ENCODE measurements around the gene ELK4. TPM values are rescaled to one million over a fixed set of nuclear protein-coding genes. Genes with fewer than 3 reads are reported as not detected.

ELK4 gene
- total RNA-seq, 2 experiments from 2014 or later, result 60.7 to 65.8 TPM

DNA sequence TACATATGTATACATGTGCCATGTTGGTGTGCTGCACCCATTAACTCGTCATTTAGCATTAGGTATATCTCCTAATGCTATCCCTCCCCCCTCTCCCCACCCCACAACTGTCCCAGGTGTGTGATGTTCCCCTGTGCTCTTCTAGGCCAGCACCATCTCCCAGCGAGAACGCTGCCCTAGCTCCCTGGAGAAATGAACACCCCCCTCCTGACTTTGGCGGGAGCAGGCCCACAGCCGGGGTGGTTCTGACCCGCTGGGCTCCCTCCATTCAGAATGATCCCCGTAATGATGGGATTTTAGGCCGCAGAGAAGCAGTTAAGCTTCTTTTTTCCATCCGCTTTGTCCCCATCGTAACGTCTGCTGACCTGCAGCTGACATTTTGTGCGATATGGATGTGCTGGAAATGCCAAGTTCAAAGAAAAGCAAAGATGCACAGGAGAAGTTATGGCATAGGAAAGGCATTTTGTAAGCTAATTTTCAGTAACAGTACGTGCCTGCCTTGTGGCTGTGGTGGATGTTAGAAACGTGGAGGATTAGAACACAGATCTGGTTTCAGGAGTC, 39.3 kb downstream of the ELK4 start:
- H3K27me3 Mint-ChIP-seq, result no peaks in the 10 kb centered on the region
- H3K9me3 Mint-ChIP-seq, result no peaks in the 10 kb centered on the region
- H3K36me3 Mint-ChIP-seq, result peaks cover 8% of the 10 kb centered on the region
- H3K4me3 Mint-ChIP-seq, result peak overlapping the region; percentile 60
- H3K4me1 Mint-ChIP-seq (ENCODE audit: low read depth), result peaks cover 29% of the 10 kb centered on the region
- intact Hi-C loops (cut with micrococcal nuclease), result loop anchor here (1.0 to 5.0 kb wide), 3 partner anchors 40 to 65 kb away; partner anchors contain the start of gene ELK4
- CTCF ChIA-PET, result interaction anchor here (0.7 to 10.8 kb wide), 45 partner anchors 9 to 385 kb away, joined by 3 to 631 read pairs (median 5); partner anchors contain the start of genes ELK4 and SLC45A3
- POLR2A ChIA-PET, result interaction anchor here (1.3 to 5.9 kb wide), 4 partner anchors 8 to 88 kb away, joined by 3 to 78 read pairs (median 12); partner anchors contain the start of genes ELK4 and SLC45A3
- H3K27ac Mint-ChIP-seq, result no peak overlapping the region
- peak; percentile 9 for DNase-seq

DNA sequence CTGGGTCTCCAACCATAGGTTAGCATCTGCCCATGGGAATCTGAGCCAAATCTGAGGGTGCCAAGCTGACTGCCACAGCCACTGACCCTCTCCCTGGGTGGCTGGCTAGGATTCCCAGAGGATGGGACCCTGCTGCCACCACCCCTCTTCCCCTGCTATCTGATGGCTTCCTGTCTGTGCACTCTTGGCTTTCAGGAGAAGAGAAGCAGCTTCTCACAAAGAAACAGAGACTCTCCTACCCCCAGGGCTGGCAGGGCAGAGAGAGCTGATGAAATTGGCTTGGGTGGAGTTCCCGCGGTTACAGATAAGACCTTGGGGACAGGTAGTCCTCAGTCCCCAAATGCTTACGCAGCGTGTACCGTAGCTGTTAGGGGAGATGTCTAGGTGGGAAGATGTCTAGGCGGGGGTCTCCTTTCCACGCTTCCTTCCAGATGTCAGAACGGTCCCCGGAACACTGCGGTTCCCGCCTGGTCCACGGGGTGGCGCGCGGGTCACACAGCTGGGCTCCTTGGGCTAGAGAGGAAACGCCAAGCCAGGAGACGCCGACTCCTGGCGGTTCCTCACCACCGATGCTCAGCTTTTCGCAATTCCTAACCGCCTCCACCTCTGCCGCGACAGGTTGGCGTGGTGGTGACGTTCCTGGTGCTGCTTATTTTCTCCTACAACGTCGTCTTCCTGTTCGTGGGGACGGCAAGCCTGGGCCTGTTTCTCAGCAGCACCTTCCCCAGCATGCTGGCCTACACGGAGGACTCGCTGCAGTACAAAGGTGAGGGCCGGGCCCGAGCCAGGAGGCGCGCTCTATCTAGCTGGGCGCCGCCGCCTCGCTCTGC, 40.1 kb downstream of the ELK4 start:
- peak; percentile 94 for DNase-seq
- H3K27ac Mint-ChIP-seq, result peak overlapping the region; percentile 79
- CTCF ChIA-PET, result interaction anchor here (0.6 to 10.8 kb wide), 59 partner anchors 8 to 514 kb away, joined by 3 to 631 read pairs (median 4); partner anchors contain the start of genes ELK4 and SLC45A3
- H3K36me3 Mint-ChIP-seq, result peaks cover 5% of the 10 kb centered on the region
- peaks cover 29% of the 10 kb centered on the region for H3K4me1 Mint-ChIP-seq (ENCODE audit: low read depth)
- POLR2A ChIA-PET, result interaction anchor here (1.3 to 5.9 kb wide), 4 partner anchors 9 to 89 kb away, joined by 3 to 78 read pairs (median 12); partner anchors contain the start of genes ELK4 and SLC45A3
- H3K27me3 Mint-ChIP-seq, result no peaks in the 10 kb centered on the region
- no peaks in the 10 kb centered on the region for H3K9me3 Mint-ChIP-seq
- peak overlapping the region; percentile 77 for H3K4me3 Mint-ChIP-seq
- intact Hi-C loops (cut with micrococcal nuclease), result loop anchor here (1.0 to 5.0 kb wide), 4 partner anchors 41 to 120 kb away; partner anchors contain the start of gene ELK4

DNA sequence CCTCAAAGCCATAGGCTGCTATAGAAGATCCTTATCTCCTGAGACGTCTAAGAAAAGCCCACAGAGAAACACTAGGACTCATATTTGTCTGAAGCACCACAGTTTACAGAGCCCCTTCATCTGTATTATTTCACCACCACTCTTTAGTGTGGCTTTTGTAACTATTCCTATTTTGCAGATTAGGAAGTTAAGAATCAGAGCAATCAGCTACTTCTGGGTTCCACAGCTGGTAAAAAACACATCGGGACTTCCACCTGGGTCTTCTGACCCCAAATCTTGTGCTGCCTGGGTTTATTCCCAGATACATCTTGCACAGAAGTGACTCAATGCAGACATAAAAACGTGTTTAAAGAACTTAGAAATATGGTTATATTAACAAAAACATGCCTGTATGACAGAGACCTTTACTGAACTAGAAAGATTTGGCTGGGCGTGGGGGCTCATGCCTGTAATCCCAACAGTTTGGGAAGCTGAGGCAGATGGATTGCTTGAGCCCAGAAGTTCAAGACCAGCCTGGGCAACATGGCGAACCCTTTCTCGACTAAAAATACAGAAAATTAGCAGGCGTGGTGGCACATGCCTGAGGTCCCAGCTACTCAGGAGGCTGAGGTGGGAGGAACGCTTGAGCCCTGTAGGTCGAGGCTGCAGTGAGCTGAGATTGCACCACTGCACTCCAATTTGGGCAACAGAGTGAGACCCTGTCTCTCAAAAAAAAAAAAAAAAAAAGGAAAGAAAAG, 40.9 kb downstream of the ELK4 start:
- ChIA-PET POLR2A (interaction anchor here (1.3 to 5.9 kb wide), 4 partner anchors 10 to 90 kb away, joined by 3 to 78 read pairs (median 12); partner anchors contain the start of genes ELK4 and SLC45A3), CTCF (interaction anchor here (0.6 to 10.8 kb wide), 45 partner anchors 7 to 515 kb away, joined by 3 to 631 read pairs (median 4); partner anchors contain the start of genes ELK4 and SLC45A3)
- peaks cover 5% of the 10 kb centered on the region for H3K36me3 Mint-ChIP-seq
- H3K9me3 Mint-ChIP-seq, result no peaks in the 10 kb centered on the region
- H3K4me1 Mint-ChIP-seq (ENCODE audit: low read depth), result peaks cover 29% of the 10 kb centered on the region
- no peaks in the 10 kb centered on the region for H3K27me3 Mint-ChIP-seq
- intact Hi-C loops (cut with micrococcal nuclease), result loop anchor here (1.0 to 5.0 kb wide), 2 partner anchors 64 to 120 kb away; no protein-coding TSS in a partner anchor
- peak; percentile 4 for DNase-seq
- H3K4me3 Mint-ChIP-seq, result no peak overlapping the region
- H3K27ac Mint-ChIP-seq, result no peak overlapping the region

- DNase-seq, result peak; percentile 4
- ChIA-PET POLR2A (interaction anchor here (5.9 kb wide), 1 partner anchor 41 kb away, joined by 78 read pairs; the partner anchor contains the start of gene ELK4), CTCF (interaction anchor here (1.3 to 10.8 kb wide), 12 partner anchors 10 to 516 kb away, joined by 4 to 631 read pairs (median 15); partner anchors contain the start of genes ELK4 and SLC45A3)
- H3K4me3 Mint-ChIP-seq, result no peak overlapping the region
- peaks cover 5% of the 10 kb centered on the region for H3K36me3 Mint-ChIP-seq
- H3K27me3 Mint-ChIP-seq, result no peaks in the 10 kb centered on the region
- H3K4me1 Mint-ChIP-seq (ENCODE audit: low read depth), result peaks cover 26% of the 10 kb centered on the region
- H3K9me3 Mint-ChIP-seq, result no peaks in the 10 kb centered on the region
- intact Hi-C loops (cut with micrococcal nuclease), result loop anchor here (5.0 kb wide), 1 partner anchor 63 kb away; no protein-coding TSS in a partner anchor
- H3K27ac Mint-ChIP-seq, result no peak overlapping the region
Measured at GRCh38 chr1:205590457-205590768, 41.4 kb downstream of the ELK4 start.

GRCh38 chr1:205589618-205590456, 42.0 kb downstream of the ELK4 start:
- H3K4me1 Mint-ChIP-seq (ENCODE audit: low read depth), result peaks cover 22% of the 10 kb centered on the region
- CTCF ChIA-PET, result interaction anchor here (1.2 to 10.8 kb wide), 6 partner anchors 11 to 121 kb away, joined by 3 to 631 read pairs (median 44); partner anchors contain the start of gene ELK4
- no peaks in the 10 kb centered on the region for H3K27me3 Mint-ChIP-seq
- H3K4me3 Mint-ChIP-seq, result no peak overlapping the region
- no peak overlapping the region for H3K27ac Mint-ChIP-seq
- peak; percentile 5 for DNase-seq
- H3K36me3 Mint-ChIP-seq, result peaks cover 1% of the 10 kb centered on the region
- POLR2A ChIA-PET, result no interaction called here
- H3K9me3 Mint-ChIP-seq, result no peaks in the 10 kb centered on the region
- intact Hi-C loops (cut with micrococcal nuclease), result loop anchor here (5.0 kb wide), 1 partner anchor 63 kb away; no protein-coding TSS in a partner anchor

DNA sequence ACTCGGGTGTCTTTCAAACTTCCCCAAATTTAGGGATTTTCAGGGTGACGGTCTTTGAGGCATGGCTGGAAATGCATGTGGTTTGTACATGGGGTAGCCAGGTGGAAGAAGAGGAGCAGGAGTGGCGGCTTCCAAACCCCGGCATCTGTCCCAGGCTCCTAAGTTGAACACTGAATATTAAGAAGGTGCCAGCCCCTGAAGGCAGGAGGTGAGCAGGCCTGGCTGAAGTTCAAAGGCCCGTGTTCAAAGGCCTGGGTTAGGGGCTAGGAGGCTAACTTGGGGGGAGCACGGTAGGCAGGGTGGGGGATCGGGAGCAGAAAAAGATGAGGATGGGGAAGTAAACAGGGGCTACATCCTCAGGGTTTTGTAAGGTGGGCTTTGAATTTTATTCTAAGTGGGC, 42.8 kb downstream of the ELK4 start:
- Mint-ChIP-seq H3K4me1 (ENCODE audit: low read depth) (peaks cover 17% of the 10 kb centered on the region), H3K36me3 (no peaks in the 10 kb centered on the region), H3K4me3 (no peak overlapping the region), H3K9me3 (no peaks in the 10 kb centered on the region), H3K27me3 (no peaks in the 10 kb centered on the region), H3K27ac (no peak overlapping the region)
- ChIA-PET POLR2A (interaction anchor here (1.0 kb wide), 1 partner anchor 43 kb away, joined by 6 read pairs; the partner anchor contains the start of gene ELK4), CTCF (interaction anchor here (1.2 to 10.8 kb wide), 5 partner anchors 44 to 122 kb away, joined by 3 to 631 read pairs (median 6); partner anchors contain the start of gene ELK4)
- DNase-seq, result no peak
- intact Hi-C loops (cut with micrococcal nuclease), result no loop called here

DNA sequence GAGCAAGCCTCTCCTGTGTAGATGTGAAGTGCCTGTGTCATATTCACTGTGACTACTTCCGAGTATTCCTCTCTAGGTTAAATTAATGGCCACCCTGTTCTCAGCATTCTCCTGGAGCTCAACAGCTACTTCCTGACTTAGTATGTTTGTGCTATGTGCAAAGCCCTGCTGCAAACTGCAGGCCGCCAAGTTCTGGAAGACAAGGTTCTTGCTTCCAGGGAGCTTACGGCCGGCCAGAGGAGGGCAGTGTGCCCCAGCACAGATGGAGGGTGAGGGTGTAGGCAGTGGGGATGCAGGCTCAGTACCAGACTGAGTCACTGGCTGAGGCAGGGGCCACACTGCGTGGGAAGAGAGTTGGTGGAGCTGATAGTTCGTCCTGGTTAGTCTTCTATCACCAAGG, 43.2 kb downstream of the ELK4 start:
- H3K36me3 Mint-ChIP-seq, result no peaks in the 10 kb centered on the region
- H3K27me3 Mint-ChIP-seq, result no peaks in the 10 kb centered on the region
- CTCF ChIA-PET, result interaction anchor here (0.6 to 10.8 kb wide), 7 partner anchors 27 to 123 kb away, joined by 3 to 631 read pairs (median 4); partner anchors contain the start of gene ELK4
- peak; percentile 60 for DNase-seq
- no peak overlapping the region for H3K27ac Mint-ChIP-seq
- no peaks in the 10 kb centered on the region for H3K9me3 Mint-ChIP-seq
- intact Hi-C loops (cut with micrococcal nuclease), result no loop called here
- POLR2A ChIA-PET, result interaction anchor here (1.0 kb wide), 1 partner anchor 44 kb away, joined by 6 read pairs; the partner anchor contains the start of gene ELK4
- H3K4me1 Mint-ChIP-seq (ENCODE audit: low read depth), result peaks cover 13% of the 10 kb centered on the region
- no peak overlapping the region for H3K4me3 Mint-ChIP-seq

DNA sequence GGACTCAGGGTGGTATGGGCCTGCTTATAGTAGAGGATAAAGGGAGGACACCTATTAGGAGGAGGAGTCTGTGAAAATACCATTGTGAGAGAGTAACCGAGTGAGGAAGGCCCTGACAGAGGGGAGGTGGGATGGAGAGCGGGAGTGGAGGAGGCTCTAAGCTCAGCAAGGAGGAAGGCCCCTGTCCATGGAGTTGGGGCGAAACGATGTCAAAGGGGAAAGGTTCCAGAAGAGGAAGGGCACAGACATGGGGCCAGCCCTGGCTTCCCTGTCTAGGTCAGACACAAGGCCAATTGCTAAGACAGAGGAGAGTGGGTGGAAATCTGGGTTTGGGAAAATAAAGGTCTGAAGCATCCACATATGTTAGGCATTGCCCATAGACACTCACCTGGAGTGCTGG, 44.2 kb downstream of the ELK4 start:
- Mint-ChIP-seq H3K27me3 (no peaks in the 10 kb centered on the region), H3K27ac (no peak overlapping the region), H3K36me3 (no peaks in the 10 kb centered on the region), H3K4me1 (ENCODE audit: low read depth) (peaks cover 6% of the 10 kb centered on the region), H3K4me3 (no peak overlapping the region), H3K9me3 (no peaks in the 10 kb centered on the region)
- CTCF ChIA-PET, result interaction anchor here (0.5 to 10.8 kb wide), 5 partner anchors 45 to 115 kb away, joined by 3 to 631 read pairs (median 4); partner anchors contain the start of gene ELK4
- POLR2A ChIA-PET, result no interaction called here
- intact Hi-C loops (cut with micrococcal nuclease), result no loop called here
- no peak for DNase-seq

- H3K4me1 Mint-ChIP-seq (ENCODE audit: low read depth), result no peaks in the 10 kb centered on the region
- POLR2A ChIA-PET, result no interaction called here
- no peaks in the 10 kb centered on the region for H3K9me3 Mint-ChIP-seq
- H3K4me3 Mint-ChIP-seq, result no peak overlapping the region
- CTCF ChIA-PET, result interaction anchor here (0.6 to 10.8 kb wide), 4 partner anchors 9 to 98 kb away, joined by 3 to 631 read pairs (median 14); no protein-coding TSS in a partner anchor
- H3K36me3 Mint-ChIP-seq, result no peaks in the 10 kb centered on the region
- H3K27ac Mint-ChIP-seq, result no peak overlapping the region
- intact Hi-C loops (cut with micrococcal nuclease), result no loop called here
- no peak for DNase-seq
- H3K27me3 Mint-ChIP-seq, result no peaks in the 10 kb centered on the region
Measured at GRCh38 chr1:205585835-205586785, 45.7 kb downstream of the ELK4 start.

All from activated CD4-positive, alpha-beta memory T cell treated with anti-CD3 and anti-CD28 coated beads for 36 hours (primary cell).